Neural cell (in vitro differentiated cells): ENCODE data around the gene ESYT3. TPM values are rescaled to one million over a fixed set of nuclear protein-coding genes. Genes with fewer than 3 reads are reported as not detected.

Experiments used
- H2AFZ ChIP-seq: fragments of 200-600, 300-800 bp; sonication (generic), shearing (Covaris generic); 2 replicates; pipeline ENCODE4 v1.6.0; 2014; ENCODE audit warnings: low read depth, mild to moderate bottlenecking, antibody characterized with exemption, low read length, moderate library complexity
- H3F3A ChIP-seq: fragments of 200-600 bp; shearing (Covaris generic); 2 replicates; pipeline ENCODE4 v1.6.1; 2016; ENCODE audit warnings: mild to moderate bottlenecking, moderate library complexity, mixed read lengths, antibody characterized with exemption, low read length; ENCODE audit not compliant: insufficient read depth, poor library complexity, severe bottlenecking
- H3K27ac ChIP-seq: fragments of 200-600, 300-800 bp; sonication (generic), shearing (Covaris generic); 2 replicates; pipeline ENCODE4 v1.5.1; 2014; ENCODE audit warnings: mild to moderate bottlenecking, low read length, moderate library complexity
- H3K27me3 ChIP-seq: fragments of 300-800, 200-600 bp; sonication (generic), shearing (Covaris generic); 2 replicates; pipeline ENCODE4 v1.6.0; 2014; ENCODE audit warnings: mild to moderate bottlenecking, low read depth, low read length, moderate library complexity; ENCODE audit not compliant: insufficient read depth
- H3K36me3 ChIP-seq: fragments of 300-800, 200-600 bp; sonication (generic), shearing (Covaris generic); 2 replicates; pipeline ENCODE4 v1.5.1; 2014; ENCODE audit warnings: mild to moderate bottlenecking, antibody characterized with exemption, low read length, moderate library complexity; ENCODE audit not compliant: insufficient read depth
- H3K4me2 ChIP-seq: fragments of 300-800, 200-600 bp; sonication (generic), shearing (Covaris generic); 2 replicates; pipeline ENCODE4 v1.6.0; 2014; ENCODE audit warnings: mild to moderate bottlenecking, low read length
- H3K4me3 ChIP-seq: fragments of 300-800, 200-600 bp; sonication (generic), shearing (Covaris generic); 2 replicates; pipeline ENCODE4 v1.5.1; 2014; ENCODE audit warnings: mild to moderate bottlenecking, low read length, moderate library complexity
- H3K79me2 ChIP-seq: fragments of 200-600 bp; shearing (Covaris generic); replicated peaks from 2 replicates; pipeline ENCODE4 v1.6.0; 2014; ENCODE audit warnings: mild to moderate bottlenecking, low read length, moderate library complexity; ENCODE audit not compliant: insufficient read depth
- H3K9ac ChIP-seq: fragments of 300-800, 200-600 bp; sonication (generic), shearing (Covaris generic); 2 replicates; pipeline ENCODE4 v1.6.1; 2016; ENCODE audit warnings: mild to moderate bottlenecking, low read length, mixed read lengths
- H3K9me2 ChIP-seq: fragments of 200-600 bp; shearing (Covaris generic); 2 replicates; pipeline ENCODE4 v1.6.1; 2016; ENCODE audit warnings: mild to moderate bottlenecking, low read length, mixed read lengths; ENCODE audit not compliant: insufficient read depth
- H3K9me3 ChIP-seq: fragments of 200-600, 300-800 bp; sonication (generic), shearing (Covaris generic); 2 replicates; pipeline ENCODE4 v1.6.1; 2016; ENCODE audit warnings: mild to moderate bottlenecking, mixed run types, low read length, moderate library complexity, mixed read lengths
- H4K20me1 ChIP-seq: fragments of 200-600 bp; shearing (Covaris generic); 2 replicates; pipeline ENCODE4 v1.6.1; 2016; ENCODE audit warnings: mild to moderate bottlenecking, mixed run types; ENCODE audit not compliant: insufficient read depth
- CTCF ChIP-seq: fragments of 450-650 bp; IDR thresholded peaks from 2 replicates; pipeline ENCODE4 v1.5.1; 2014; ENCODE audit warnings: antibody characterized with exemption, mild to moderate bottlenecking, moderate library complexity; ENCODE audit not compliant: poor library complexity, severe bottlenecking
- EP300 ChIP-seq: fragments of 450-650 bp; conservative IDR thresholded peaks from 2 replicates; pipeline ENCODE4 v1.6.1; 2014; ENCODE audit warnings: antibody characterized with exemption, mild to moderate bottlenecking, moderate library complexity; ENCODE audit not compliant: poor library complexity, severe bottlenecking
- EZH2 ChIP-seq: fragments of 200-600, 300-800 bp; shearing (Covaris generic), sonication (generic); IDR thresholded peaks from 2 replicates; pipeline ENCODE4 v1.6.1; 2014; ENCODE audit warnings: antibody characterized with exemption, low read length, borderline replicate concordance, mild to moderate bottlenecking; ENCODE audit not compliant: insufficient read depth, poor library complexity, severe bottlenecking
- MXI1 ChIP-seq: fragments of 450-650 bp; conservative IDR thresholded peaks from 2 replicates; pipeline ENCODE4 v1.6.1; 2014; ENCODE audit warnings: antibody characterized with exemption, mild to moderate bottlenecking; ENCODE audit not compliant: poor library complexity, severe bottlenecking
- POLR2AphosphoS5 ChIP-seq: IDR thresholded peaks from 2 replicates; pipeline ENCODE4 v1.6.1; 2012
- RAD21 ChIP-seq: fragments of 450-650 bp; conservative IDR thresholded peaks from 2 replicates; pipeline ENCODE4 v1.6.1; 2014; ENCODE audit warnings: antibody characterized with exemption, mild to moderate bottlenecking, moderate library complexity
- REST ChIP-seq: IDR thresholded peaks from 2 replicates; pipeline ENCODE4 v1.6.1; 2012; ENCODE audit warnings: borderline replicate concordance
- SMC3 ChIP-seq: fragments of 450-650 bp; conservative IDR thresholded peaks from 2 replicates; pipeline ENCODE4 v1.6.1; 2014; ENCODE audit warnings: antibody characterized with exemption, mild to moderate bottlenecking, moderate library complexity; ENCODE audit not compliant: poor library complexity
- TAF1 ChIP-seq: IDR thresholded peaks from 2 replicates; pipeline ENCODE4 v1.6.1; 2012; ENCODE audit warnings: low read depth
- polyA plus RNA-seq: library from polyadenylated mRNA; depleted of rRNA; stranded (reverse); fragments of >200 nt; gene quantifications from 2 replicates; pipeline ENCODE4 v1.2.3, GENCODE V29; 2014

ESYT3 gene
- polyA plus RNA-seq, 1 donor from 2014 or later, result 0.33 TPM

GRCh38 chr3:138389144-138389601 is 45.2 kb upstream of the ESYT3 start:
- Histone ChIP-seq H3K27me3 (no peaks in the 10 kb centered on the region), H3K9me2 (no peaks in the 10 kb centered on the region), H3K4me2 (no peak overlapping the region), H3F3A (no peaks in the 10 kb centered on the region), H3K4me3 (no peak overlapping the region), H3K27ac (no peak overlapping the region), H2AFZ (no peak overlapping the region), H3K36me3 (no peaks in the 10 kb centered on the region), H3K9ac (no peak overlapping the region), H3K79me2 (no peaks in the 10 kb centered on the region), H4K20me1 (no peaks in the 10 kb centered on the region), H3K9me3 (no peaks in the 10 kb centered on the region)
- TF ChIP-seq SMC3, result no peak

GRCh38 chr3:138389841-138390581 is 44.4 kb upstream of the ESYT3 start:
- Histone ChIP-seq H3K9me3 (no peaks in the 10 kb centered on the region), H4K20me1 (no peaks in the 10 kb centered on the region), H3K4me2 (no peak overlapping the region), H3K4me3 (no peak overlapping the region), H2AFZ (no peak overlapping the region), H3K9ac (no peak overlapping the region), H3F3A (no peaks in the 10 kb centered on the region), H3K36me3 (no peaks in the 10 kb centered on the region), H3K9me2 (no peaks in the 10 kb centered on the region), H3K27me3 (no peaks in the 10 kb centered on the region), H3K27ac (no peak overlapping the region), H3K79me2 (no peaks in the 10 kb centered on the region)
- no peak for TF ChIP-seq MXI1
- TF ChIP-seq EZH2, result no peak
- TF ChIP-seq TAF1, result no peak
- TF ChIP-seq SMC3, result no peak
- TF ChIP-seq REST, result no peak
- TF ChIP-seq POLR2AphosphoS5, result no peak
- no peak for TF ChIP-seq RAD21
- no peak for TF ChIP-seq CTCF
- no peak for TF ChIP-seq EP300

GRCh38 chr3:138390582-138390932 is 43.9 kb upstream of the ESYT3 start:
- Histone ChIP-seq H3K4me2 (no peak overlapping the region), H3K27ac (no peak overlapping the region)

More at GRCh38 chr3:138390582-138390932, 43.9 kb upstream of the ESYT3 start:
- Histone ChIP-seq H2AFZ (no peak overlapping the region), H3K9me3 (no peaks in the 10 kb centered on the region), H3K4me3 (no peak overlapping the region), H3F3A (no peaks in the 10 kb centered on the region), H3K79me2 (no peaks in the 10 kb centered on the region), H3K27me3 (no peaks in the 10 kb centered on the region), H3K9ac (no peak overlapping the region), H3K36me3 (no peaks in the 10 kb centered on the region), H3K9me2 (no peaks in the 10 kb centered on the region), H4K20me1 (no peaks in the 10 kb centered on the region)
- no peak for TF ChIP-seq REST
